Endothelial cell of umbilical vein (primary cell): ENCODE measurements around the gene SLC35A2. TPM values are rescaled to one million over a fixed set of nuclear protein-coding genes. Genes with fewer than 3 reads are reported as not detected.

ENCODE experiments used
- BruUV-seq: library from RNA; stranded (reverse); fragments of 400-500 nt; replicated peaks from 2 replicates; lab custom pipeline; 2021; lab: Mats Ljungman, UMichigan
- CTCF ChIA-PET: fragments of 300-600, 350-600 bp; sonication (Branson Sonifier 250); formaldehyde crosslinking; loops from one replicate; lab custom pipeline; 2021; ENCODE audit warnings: antibody characterized with exemption, inconsistent platforms; lab: Charles Lee
- POLR2A ChIA-PET: fragments of 300-600, 350-600 bp; sonication (Branson Sonifier 250); formaldehyde crosslinking; loops from one replicate; lab custom pipeline; 2021; ENCODE audit warnings: antibody characterized with exemption, inconsistent platforms; lab: Charles Lee
- DNase-seq: peaks from one replicate; pipeline ENCODE4 v3.0.0-alpha.2; 2011; ENCODE audit warnings: low read depth, low spot score
- FAIRE-seq: peaks from 2 replicates; lab custom pipeline; 2011; peaks lifted over from hg19 to GRCh38; lab: Jason Lieb, UNC
- H2AFZ ChIP-seq: 2 replicates; pipeline ENCODE4 v1.6.0; 2012; ENCODE audit warnings: low read depth, low read length, control low read depth, inconsistent platforms
- H3K27ac ChIP-seq: 2 replicates; pipeline ENCODE4 v1.5.1; 2011; ENCODE audit warnings: low read depth, mild to moderate bottlenecking, control low read depth, low read length, moderate library complexity; ENCODE audit not compliant: insufficient read depth
- H3K27me3 ChIP-seq, 2 experiments: 2 replicates each; pipeline versions ENCODE4 v1.6.0 to v1.6.1; 2011; ENCODE audit warnings: low read length in 2 of 2, mixed read lengths in 1 of 2; ENCODE audit not compliant: control insufficient read depth in 2 of 2, insufficient read depth in 2 of 2
- H3K36me3 ChIP-seq, 2 experiments: 2 replicates in 1 of 2; 3 replicates in 1 of 2; pipeline ENCODE4 v1.5.1; 2011; ENCODE audit warnings: low read length in 2 of 2, mild to moderate bottlenecking in 1 of 2, moderate library complexity in 1 of 2; ENCODE audit not compliant: control insufficient read depth in 2 of 2, insufficient read depth in 2 of 2; ENCODE audit errors: extremely low read depth in 1 of 2
- H3K4me1 ChIP-seq: 3 replicates; pipeline ENCODE4 v1.5.1; 2011; ENCODE audit warnings: mild to moderate bottlenecking, low read length; ENCODE audit not compliant: control insufficient read depth, insufficient read depth; ENCODE audit errors: extremely low read depth
- H3K4me2 ChIP-seq: 2 replicates; pipeline ENCODE4 v1.6.1; 2011; ENCODE audit warnings: low read length, control low read depth, mixed read lengths; ENCODE audit not compliant: insufficient read depth
- H3K4me3 ChIP-seq, 3 experiments: fragments of 200-600 bp in 1 of 3; sonication (generic), shearing (Covaris generic) in 1 of 3; replicated peaks in 1 of 3; 2 replicates each; pipeline ENCODE4 v1.5.1; 2011 to 2016; ENCODE audit warnings: control low read depth in 3 of 3, low read length in 3 of 3, mild to moderate bottlenecking in 2 of 3, inconsistent platforms in 1 of 3, low read depth in 1 of 3, moderate library complexity in 1 of 3; ENCODE audit not compliant: insufficient read depth in 1 of 3
- H3K79me2 ChIP-seq: 2 replicates; pipeline ENCODE4 v1.6.0; 2012; ENCODE audit warnings: low read length, inconsistent platforms; ENCODE audit not compliant: control insufficient read depth, insufficient read depth
- H3K9ac ChIP-seq: replicated peaks from 2 replicates; pipeline ENCODE3; 2011; ENCODE audit warnings: low read length, control low read depth; ENCODE audit not compliant: insufficient read depth; ENCODE audit errors: extremely low read depth
- H3K9me1 ChIP-seq: replicated peaks from 3 replicates; pipeline ENCODE4 v1.6.0; 2011; ENCODE audit warnings: mild to moderate bottlenecking, low read length; ENCODE audit not compliant: control insufficient read depth, insufficient read depth; ENCODE audit errors: extremely low read depth
- H3K9me3 ChIP-seq: replicated peaks from 2 replicates; pipeline ENCODE4 v1.5.1; 2012; ENCODE audit warnings: low read length, inconsistent platforms; ENCODE audit not compliant: control insufficient read depth, insufficient read depth
- H4K20me1 ChIP-seq: replicated peaks from 2 replicates; pipeline ENCODE3; 2011; ENCODE audit warnings: mild to moderate bottlenecking, low read length; ENCODE audit not compliant: control insufficient read depth, insufficient read depth; ENCODE audit errors: extremely low read depth
- CTCF ChIP-seq, 2 donors: IDR thresholded peaks; 1 replicate in 1 of 2; 2 replicates in 1 of 2; pipeline ENCODE4 v1.5.1; 2011; ENCODE audit warnings: low read length in 2 of 2, mild to moderate bottlenecking in 2 of 2, moderate library complexity in 2 of 2, control low read depth in 1 of 2, inconsistent platforms in 1 of 2, low read depth in 1 of 2; ENCODE audit not compliant: insufficient read depth in 1 of 2; ENCODE audit errors: extremely low read depth in 1 of 2
- EZH2 ChIP-seq: IDR thresholded peaks from 2 replicates; pipeline ENCODE4 v1.6.1; 2012; ENCODE audit warnings: borderline replicate concordance, low read depth, mild to moderate bottlenecking, moderate library complexity, low read length, inconsistent platforms; ENCODE audit not compliant: severe bottlenecking
- FOS ChIP-seq: IDR thresholded peaks from 2 replicates; pipeline ENCODE4 v1.6.1; 2011; ENCODE audit warnings: mild to moderate bottlenecking, low read length, moderate library complexity, borderline replicate concordance; ENCODE audit not compliant: insufficient read depth
- GATA2 ChIP-seq: IDR thresholded peaks from 2 replicates; pipeline ENCODE4 v1.7.0; 2011; ENCODE audit warnings: low read depth, mild to moderate bottlenecking, moderate library complexity, mixed read lengths, low read length; ENCODE audit not compliant: insufficient read length, insufficient read depth
- JUN ChIP-seq: IDR thresholded peaks from 2 replicates; pipeline ENCODE4 v1.6.1; 2011; ENCODE audit warnings: borderline replicate concordance, low read depth; ENCODE audit not compliant: insufficient read length, insufficient read depth
- MYC ChIP-seq: IDR thresholded peaks from one replicate; pipeline ENCODE4 v1.6.1; 2011; ENCODE audit warnings: mild to moderate bottlenecking, low read depth, low read length
- POLR2A ChIP-seq: IDR thresholded peaks from 2 replicates; pipeline ENCODE4 v1.6.1; 2012; ENCODE audit warnings: low read depth, mild to moderate bottlenecking, control low read depth, low read length
- POLR2AphosphoS5 ChIP-seq: IDR thresholded peaks from 2 replicates; pipeline ENCODE4 v1.6.1; 2012; ENCODE audit warnings: low read depth, mild to moderate bottlenecking, control low read depth, low read length, moderate library complexity; ENCODE audit not compliant: insufficient read depth
- dilution Hi-C: fragments of 300-500 bp; cut with MboI; formaldehyde crosslinking; loops from one replicate; pipeline ENCODE4 v1.15.0; 2019; ENCODE audit warnings: low sequenced_read_pairs; ENCODE audit not compliant: extremely low pct_ligation_motif_present
- intact Hi-C: fragments of 100-400 bp; cut with micrococcal nuclease; formaldehyde crosslinking; loops from one replicate; pipeline ENCODE4 v1.10.0; 2022
- polyA plus RNA-seq, 4 experiments: library from polyadenylated mRNA; depleted of rRNA in 3 of 4; stranded (reverse) in 3 of 4; unstranded in 1 of 4; fragments of >200 nt; gene quantifications; 2 replicates each; pipeline versions ENCODE4 v1.2.1 to v1.2.3, GENCODE V29; 2011 to 2012; ENCODE audit warnings: missing spikeins in 1 of 4
- total RNA-seq: library from RNA; stranded (reverse); gene quantifications from 2 replicates; pipeline ENCODE4 v1.2.3, GENCODE V29; 2021
- TF ChIP-seq, protein P1 (sequence below): IDR thresholded peaks from 2 replicates; pipeline ENCODE4 v1.6.1; 2011; ENCODE audit not compliant: insufficient read depth, insufficient read length

Gene SLC35A2
- total and polyA plus RNA-seq, 2 donors (not counting 3 experiments of a cell fraction or from before 2014, with no cell fraction given) = 31.4 to 64.5 TPM

DNA sequence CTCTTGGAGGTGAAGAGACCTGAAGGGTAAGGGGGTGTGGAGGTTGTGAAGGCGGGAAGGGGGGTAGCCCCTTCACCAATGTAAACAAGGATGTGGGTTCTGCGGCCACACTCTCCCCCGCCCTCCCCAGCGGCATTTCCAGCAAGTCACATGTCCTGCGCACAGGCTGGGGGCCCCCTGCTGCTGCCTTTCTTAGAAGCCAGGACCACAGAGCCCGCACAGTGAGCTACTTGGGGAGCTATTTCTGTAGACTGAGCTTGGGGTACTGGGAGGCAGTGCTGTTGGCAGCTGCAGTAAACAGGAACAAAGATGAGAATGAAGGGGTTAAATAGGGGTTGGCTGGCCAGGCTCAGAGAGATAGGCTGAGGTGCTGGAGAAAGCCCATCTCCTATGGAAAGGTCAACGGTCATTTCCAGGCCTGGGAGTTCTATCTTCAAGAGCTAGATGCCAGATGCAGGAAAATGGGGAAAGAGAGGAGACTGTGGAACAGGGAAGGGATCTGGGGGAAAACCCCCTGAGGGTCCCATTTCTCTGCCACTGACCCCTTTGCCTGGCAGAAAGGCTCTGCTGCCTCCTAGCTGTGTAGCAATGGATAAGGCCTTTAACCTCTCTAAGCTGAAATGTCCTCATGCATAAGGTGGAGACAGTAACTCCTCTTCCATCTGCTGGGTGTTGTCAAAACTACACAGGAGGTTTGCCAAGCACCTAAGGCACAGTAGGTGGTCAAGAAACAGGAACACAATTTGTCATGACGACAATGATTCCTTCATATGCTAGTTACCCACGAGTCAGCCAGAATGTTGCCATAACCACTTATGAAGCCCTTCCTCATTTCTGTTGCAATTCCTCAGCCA lies 25.8 kb upstream of the SLC35A2 start:
- CTCF ChIA-PET = no interaction called here

More for the DNA sequence above, 25.8 kb upstream of the SLC35A2 start:
- Histone ChIP-seq H3K4me3 (no peak overlapping the region), H3K9ac (no peak overlapping the region), H3K79me2 (peaks cover 26% of the 10 kb centered on the region), H4K20me1 (no peaks in the 10 kb centered on the region), H3K27me3 (no peaks in the 10 kb centered on the region), H3K27ac (no peak overlapping the region), H3K9me1 (no peaks in the 10 kb centered on the region), H2AFZ (no peak overlapping the region), H3K4me1 (no peaks in the 10 kb centered on the region), H3K4me2 (no peak overlapping the region), H3K36me3 (peaks cover 3 to 21% of the 10 kb centered on the region in 2 experiments), H3K9me3 (no peaks in the 10 kb centered on the region)
- DNase-seq = no peak
- intact Hi-C loops (no loop called here), dilution Hi-C loops (no loop called here)
- TF ChIP-seq FOS = no peak
- TF ChIP-seq MYC = no peak
- no peak for TF ChIP-seq POLR2AphosphoS5
- no peak for TF ChIP-seq JUN
- TF ChIP-seq GATA2 = no peak
- TF ChIP-seq, protein P1, sequence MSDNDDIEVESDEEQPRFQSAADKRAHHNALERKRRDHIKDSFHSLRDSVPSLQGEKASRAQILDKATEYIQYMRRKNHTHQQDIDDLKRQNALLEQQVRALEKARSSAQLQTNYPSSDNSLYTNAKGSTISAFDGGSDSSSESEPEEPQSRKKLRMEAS = no peak
- TF ChIP-seq CTCF (IDR thresholded peaks at IDR 0.05; ENCODE audit: extremely low read depth in 1 of 2, insufficient read depth in 1 of 2, low read depth in 1 of 2, low read length in 2 of 2) = no peak
- TF ChIP-seq POLR2A = no peak
- TF ChIP-seq EZH2 = no peak
- POLR2A ChIA-PET = no interaction called here
- no TSS peak for BruUV-seq
- no peak for FAIRE-seq
